WTC11 (cell line): ENCODE data around the gene LMF1. TPM values are rescaled to one million over a fixed set of nuclear protein-coding genes. Genes with fewer than 3 reads are reported as not detected.

ENCODE experiments used
- ATAC-seq: fragments of 200-7000 bp; cut with Tn5 transposase; 2 replicates; pipeline ENCODE4 v1.10.0; 2021; ENCODE audit warnings: mild to moderate bottlenecking, moderate library complexity
- CTCF ChIA-PET: fragments of 300-600 bp; sonication (Branson Sonifier 250); formaldehyde crosslinking; loops from one replicate; lab custom pipeline; 2021; ENCODE audit warnings: antibody characterized with exemption; lab: Charles Lee
- POLR2A ChIA-PET: fragments of 350-600 bp; sonication (Branson Sonifier 250); formaldehyde crosslinking; loops from one replicate; lab custom pipeline; 2021; ENCODE audit warnings: antibody characterized with exemption; lab: Charles Lee
- DNase-seq: peaks from one replicate; pipeline ENCODE4 v3.0.0; 2021; ENCODE audit warnings: low spot score
- H3K27ac Mint-ChIP-seq: 2 replicates; pipeline ENCODE4 v1.8.0; 2021; ENCODE audit warnings: mixed read lengths
- H3K27me3 Mint-ChIP-seq: 2 replicates; pipeline ENCODE4 v1.8.0; 2021; ENCODE audit warnings: low read depth, mild to moderate bottlenecking, moderate library complexity, mixed read lengths
- H3K36me3 Mint-ChIP-seq: 2 replicates; pipeline ENCODE4 v1.8.0; 2021; ENCODE audit warnings: mixed read lengths
- H3K4me1 Mint-ChIP-seq: 2 replicates; pipeline ENCODE4 v1.8.0; 2022; ENCODE audit warnings: mixed read lengths
- H3K4me3 Mint-ChIP-seq: 2 replicates; pipeline ENCODE4 v1.8.0; 2021; ENCODE audit warnings: mild to moderate bottlenecking, moderate library complexity, mixed read lengths
- H3K9me3 Mint-ChIP-seq: 2 replicates; pipeline ENCODE4 v1.8.0; 2021; ENCODE audit warnings: mixed read lengths
- AR ChIP-seq: fragments of 250-450 bp; sonication (Bioruptor Pico); IDR thresholded peaks from 2 replicates; pipeline ENCODE4 v1.9.0; 2021; ENCODE audit warnings: mild to moderate bottlenecking
- CREM ChIP-seq: sonication (generic); formaldehyde crosslinking; IDR thresholded peaks from 2 replicates; pipeline ENCODE4 v1.8.1; 2022; ENCODE audit warnings: mild to moderate bottlenecking, missing genetic modification reagents, moderate library complexity
- E2F1 ChIP-seq: sonication (generic); formaldehyde crosslinking; IDR thresholded peaks from 2 replicates; pipeline ENCODE4 v1.8.0; 2022; ENCODE audit warnings: mild to moderate bottlenecking, missing genetic modification reagents
- MYBL2 ChIP-seq: sonication (generic); formaldehyde crosslinking; IDR thresholded peaks from 2 replicates; pipeline ENCODE4 v1.8.1; 2023; ENCODE audit warnings: mild to moderate bottlenecking, moderate library complexity, missing genetic modification reagents
- NFYB ChIP-seq: sonication (generic); formaldehyde crosslinking; conservative IDR thresholded peaks from 2 replicates; pipeline ENCODE4 v1.8.0; 2022; ENCODE audit warnings: low read depth, missing genetic modification reagents
- NR3C1 ChIP-seq: sonication (generic); formaldehyde crosslinking; conservative IDR thresholded peaks from 2 replicates; pipeline ENCODE4 v1.8.1; 2023; ENCODE audit warnings: low read depth, mild to moderate bottlenecking, missing genetic modification reagents
- PRRX2 ChIP-seq: fragments of 250-450 bp; sonication (Bioruptor Pico); IDR thresholded peaks from 2 replicates; pipeline ENCODE4 v1.8.0; 2021; ENCODE audit warnings: mild to moderate bottlenecking
- SP1 ChIP-seq: sonication (generic); formaldehyde crosslinking; conservative IDR thresholded peaks from 2 replicates; pipeline ENCODE4 v1.8.1; 2022; ENCODE audit warnings: missing genetic modification reagents
- TCF7 ChIP-seq: sonication (generic); formaldehyde crosslinking; IDR thresholded peaks from 2 replicates; pipeline ENCODE4 v1.8.0; 2022; ENCODE audit warnings: mild to moderate bottlenecking, low read depth, missing genetic modification reagents, moderate library complexity
- TEAD1 ChIP-seq: sonication (generic); formaldehyde crosslinking; IDR thresholded peaks from 2 replicates; pipeline ENCODE4 v1.8.0; 2022; ENCODE audit warnings: mild to moderate bottlenecking, missing genetic modification reagents
- TP53 ChIP-seq: sonication (generic); formaldehyde crosslinking; IDR thresholded peaks from 2 replicates; pipeline ENCODE4 v1.8.1; 2023; ENCODE audit warnings: mild to moderate bottlenecking, missing genetic modification reagents
- ZNF263 ChIP-seq: sonication (generic); formaldehyde crosslinking; IDR thresholded peaks from 2 replicates; pipeline ENCODE4 v1.8.1; 2022; ENCODE audit warnings: low read depth, mild to moderate bottlenecking, moderate library complexity, missing genetic modification reagents
- ZNF317 ChIP-seq: sonication (generic); formaldehyde crosslinking; IDR thresholded peaks from 2 replicates; pipeline ENCODE4 v1.8.1; 2023; ENCODE audit warnings: low read depth, mild to moderate bottlenecking, moderate library complexity, missing genetic modification reagents, borderline replicate concordance
- ZNF423 ChIP-seq: fragments of 250-450 bp; sonication (Bioruptor Pico); IDR thresholded peaks from 2 replicates; pipeline ENCODE4 v2.1.2; 2022; ENCODE audit warnings: mild to moderate bottlenecking, moderate library complexity
- ZNF512 ChIP-seq: sonication (generic); formaldehyde crosslinking; IDR thresholded peaks from 2 replicates; pipeline ENCODE4 v1.8.1; 2022; ENCODE audit warnings: missing genetic modification reagents, borderline replicate concordance
- total RNA-seq: library from RNA; stranded (reverse); gene quantifications from 3 replicates; pipeline ENCODE4 v1.2.3, GENCODE V29; 2021
- TF ChIP-seq, protein P1 (sequence below): sonication (generic); formaldehyde crosslinking; IDR thresholded peaks from 2 replicates; pipeline ENCODE4 v1.8.1; 2022; ENCODE audit warnings: low read depth, missing genetic modification reagents, borderline replicate concordance
- TF ChIP-seq, protein P2 (sequence below): sonication (generic); formaldehyde crosslinking; IDR thresholded peaks from 2 replicates; pipeline ENCODE4 v1.8.1; 2022; ENCODE audit warnings: low read depth, mild to moderate bottlenecking, moderate library complexity, missing genetic modification reagents, borderline replicate concordance
- TF ChIP-seq, protein P3 (sequence below): fragments of 250-450 bp; sonication (Bioruptor Pico); IDR thresholded peaks from 2 replicates; pipeline ENCODE4 v1.8.0; 2021; ENCODE audit warnings: mild to moderate bottlenecking
- TF ChIP-seq, protein P4 (sequence below): fragments of 250-450 bp; sonication (Bioruptor Pico); conservative IDR thresholded peaks from 2 replicates; pipeline ENCODE4 v1.9.0; 2021; ENCODE audit warnings: mild to moderate bottlenecking
- TF ChIP-seq, protein P5 (sequence below): sonication (generic); formaldehyde crosslinking; IDR thresholded peaks from 2 replicates; pipeline ENCODE4 v1.8.0; 2023; ENCODE audit warnings: missing genetic modification reagents

LMF1 gene
- total RNA-seq, 1 experiment from 2014 or later: 10.5 TPM

DNA sequence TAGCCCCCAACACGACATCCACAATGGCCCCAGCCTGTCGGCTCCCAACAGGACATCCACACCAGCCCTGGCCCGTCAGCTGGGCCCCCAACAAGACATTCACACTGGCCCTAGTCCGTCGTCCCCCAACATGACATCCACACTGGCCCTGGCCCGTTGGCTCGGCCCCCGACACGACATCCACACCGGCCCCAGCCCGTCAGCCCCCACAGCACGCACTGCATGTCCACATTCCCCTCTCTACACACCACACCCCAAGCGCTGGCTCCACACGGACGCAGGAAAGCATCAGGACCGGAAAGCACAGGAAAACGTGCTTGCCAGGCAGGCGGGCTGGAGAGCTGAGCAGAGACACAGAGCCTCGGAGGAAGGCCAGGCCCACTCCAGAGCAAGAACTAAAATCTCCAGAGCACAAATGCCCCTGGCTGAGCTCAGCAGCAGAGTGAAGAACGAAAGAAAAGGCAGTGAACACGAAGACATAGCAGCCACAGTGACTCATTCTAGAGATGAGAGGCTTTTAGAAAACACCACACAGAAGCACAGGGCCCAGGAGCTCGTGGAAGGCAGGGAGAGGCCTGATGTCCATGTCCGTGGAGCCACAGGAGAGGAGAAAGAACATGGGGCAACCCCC, 50.6 kb downstream of the LMF1 start:
- CTCF ChIA-PET: no interaction called here
- H3K27me3 Mint-ChIP-seq: no peaks in the 10 kb centered on the region
- no peaks in the 10 kb centered on the region for H3K4me1 Mint-ChIP-seq
- peaks cover 33% of the 10 kb centered on the region for H3K9me3 Mint-ChIP-seq
- DNase-seq: no peak
- no peak for TF ChIP-seq AR (CRISPR knock-in tag)
- TF ChIP-seq, protein P1, sequence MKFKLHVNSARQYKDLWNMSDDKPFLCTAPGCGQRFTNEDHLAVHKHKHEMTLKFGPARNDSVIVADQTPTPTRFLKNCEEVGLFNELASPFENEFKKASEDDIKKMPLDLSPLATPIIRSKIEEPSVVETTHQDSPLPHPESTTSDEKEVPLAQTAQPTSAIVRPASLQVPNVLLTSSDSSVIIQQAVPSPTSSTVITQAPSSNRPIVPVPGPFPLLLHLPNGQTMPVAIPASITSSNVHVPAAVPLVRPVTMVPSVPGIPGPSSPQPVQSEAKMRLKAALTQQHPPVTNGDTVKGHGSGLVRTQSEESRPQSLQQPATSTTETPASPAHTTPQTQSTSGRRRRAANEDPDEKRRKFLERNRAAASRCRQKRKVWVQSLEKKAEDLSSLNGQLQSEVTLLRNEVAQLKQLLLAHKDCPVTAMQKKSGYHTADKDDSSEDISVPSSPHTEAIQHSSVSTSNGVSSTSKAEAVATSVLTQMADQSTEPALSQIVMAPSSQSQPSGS (CRISPR knock-in tag): no peak
- TF ChIP-seq NR3C1 (CRISPR knock-in tag): no peak
- TF ChIP-seq ZNF317 (CRISPR knock-in tag): no peak
- TF ChIP-seq ZNF263 (CRISPR knock-in tag): no peak
- TF ChIP-seq TP53 (CRISPR knock-in tag): no peak
- no peak for TF ChIP-seq PRRX2 (CRISPR knock-in tag)
- H3K36me3 Mint-ChIP-seq: peaks cover 31% of the 10 kb centered on the region
- POLR2A ChIA-PET: no interaction called here
- ATAC-seq: no peak
- H3K27ac Mint-ChIP-seq: peak overlapping the region; percentile 78
- H3K4me3 Mint-ChIP-seq: no peak overlapping the region

GRCh38 chr16:919658-920050, 51.1 kb downstream of the LMF1 start:
- Mint-ChIP-seq H3K4me3 (no peak overlapping the region), H3K4me1 (no peaks in the 10 kb centered on the region), H3K36me3 (peaks cover 26% of the 10 kb centered on the region), H3K27me3 (no peaks in the 10 kb centered on the region), H3K9me3 (peaks cover 28% of the 10 kb centered on the region), H3K27ac (peak overlapping the region; percentile 78; the same call in 1 of the 2 replicates)
- ChIA-PET CTCF (no interaction called here), POLR2A (no interaction called here)
- ATAC-seq (no peak), DNase-seq (no peak)
- TF ChIP-seq, protein P2, sequence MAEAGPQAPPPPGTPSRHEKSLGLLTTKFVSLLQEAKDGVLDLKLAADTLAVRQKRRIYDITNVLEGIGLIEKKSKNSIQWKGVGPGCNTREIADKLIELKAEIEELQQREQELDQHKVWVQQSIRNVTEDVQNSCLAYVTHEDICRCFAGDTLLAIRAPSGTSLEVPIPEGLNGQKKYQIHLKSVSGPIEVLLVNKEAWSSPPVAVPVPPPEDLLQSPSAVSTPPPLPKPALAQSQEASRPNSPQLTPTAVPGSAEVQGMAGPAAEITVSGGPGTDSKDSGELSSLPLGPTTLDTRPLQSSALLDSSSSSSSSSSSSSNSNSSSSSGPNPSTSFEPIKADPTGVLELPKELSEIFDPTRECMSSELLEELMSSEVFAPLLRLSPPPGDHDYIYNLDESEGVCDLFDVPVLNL (CRISPR knock-in tag): no peak
- TF ChIP-seq E2F1 (CRISPR knock-in tag) (no peak), NFYB (CRISPR knock-in tag) (no peak), SP1 (CRISPR knock-in tag) (no peak), TCF7 (CRISPR knock-in tag) (no peak), TEAD1 (CRISPR knock-in tag) (no peak), MYBL2 (CRISPR knock-in tag) (no peak), TP53 (CRISPR knock-in tag) (no peak), ZNF512 (CRISPR knock-in tag) (no peak), CREM (no peak), ZNF423 (CRISPR knock-in tag) (no peak)
- TF ChIP-seq, protein P3, sequence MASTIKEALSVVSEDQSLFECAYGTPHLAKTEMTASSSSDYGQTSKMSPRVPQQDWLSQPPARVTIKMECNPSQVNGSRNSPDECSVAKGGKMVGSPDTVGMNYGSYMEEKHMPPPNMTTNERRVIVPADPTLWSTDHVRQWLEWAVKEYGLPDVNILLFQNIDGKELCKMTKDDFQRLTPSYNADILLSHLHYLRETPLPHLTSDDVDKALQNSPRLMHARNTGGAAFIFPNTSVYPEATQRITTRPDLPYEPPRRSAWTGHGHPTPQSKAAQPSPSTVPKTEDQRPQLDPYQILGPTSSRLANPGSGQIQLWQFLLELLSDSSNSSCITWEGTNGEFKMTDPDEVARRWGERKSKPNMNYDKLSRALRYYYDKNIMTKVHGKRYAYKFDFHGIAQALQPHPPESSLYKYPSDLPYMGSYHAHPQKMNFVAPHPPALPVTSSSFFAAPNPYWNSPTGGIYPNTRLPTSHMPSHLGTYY: no peak
- TF ChIP-seq, protein P4, sequence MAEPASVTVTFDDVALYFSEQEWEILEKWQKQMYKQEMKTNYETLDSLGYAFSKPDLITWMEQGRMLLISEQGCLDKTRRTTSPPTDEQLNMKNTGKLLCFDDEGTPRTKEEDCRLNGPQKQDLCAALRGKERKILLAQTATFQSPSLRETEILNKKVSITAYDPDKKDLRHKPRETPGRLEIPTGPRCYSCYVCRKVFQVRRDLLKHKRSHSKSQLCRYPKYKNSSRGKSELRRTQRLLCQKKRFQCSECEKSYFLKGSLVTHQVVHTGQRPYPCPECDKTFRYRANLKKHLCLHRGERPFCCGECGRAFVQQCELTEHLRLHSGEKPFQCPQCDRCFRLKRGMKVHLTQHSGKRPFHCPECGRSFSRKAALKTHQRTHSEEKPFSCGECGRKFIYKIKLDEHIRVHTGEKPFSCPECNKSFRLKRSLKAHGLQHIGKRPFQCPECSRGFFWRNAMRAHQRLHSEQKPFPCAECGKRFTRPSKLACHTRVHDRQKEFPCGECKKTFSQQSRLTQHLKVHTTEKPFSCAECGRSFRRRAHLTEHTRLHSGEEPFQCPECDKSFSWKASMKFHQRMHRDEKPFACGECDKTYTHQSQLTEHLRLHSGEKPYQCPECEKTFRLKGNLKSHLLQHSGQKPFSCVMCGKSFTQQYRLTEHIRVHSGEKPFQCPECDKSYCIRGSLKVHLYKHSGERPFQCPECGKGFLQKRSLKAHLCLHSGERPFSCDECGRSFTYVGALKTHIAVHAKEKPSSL (CRISPR knock-in tag): no peak
- TF ChIP-seq, protein P5, sequence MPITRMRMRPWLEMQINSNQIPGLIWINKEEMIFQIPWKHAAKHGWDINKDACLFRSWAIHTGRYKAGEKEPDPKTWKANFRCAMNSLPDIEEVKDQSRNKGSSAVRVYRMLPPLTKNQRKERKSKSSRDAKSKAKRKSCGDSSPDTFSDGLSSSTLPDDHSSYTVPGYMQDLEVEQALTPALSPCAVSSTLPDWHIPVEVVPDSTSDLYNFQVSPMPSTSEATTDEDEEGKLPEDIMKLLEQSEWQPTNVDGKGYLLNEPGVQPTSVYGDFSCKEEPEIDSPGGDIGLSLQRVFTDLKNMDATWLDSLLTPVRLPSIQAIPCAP (CRISPR knock-in tag): no peak
